ENCODE results near the gene SLC35C1. TPM values are rescaled to one million over a fixed set of nuclear protein-coding genes. Genes with fewer than 3 reads are reported as not detected.

SLC35C1 gene
- total and polyA plus RNA-seq, 2 of the 8 experiments (the other 6 are each of a cell fraction or from before 2014, with no cell fraction given) = 4.6 to 10.6 TPM

DNA sequence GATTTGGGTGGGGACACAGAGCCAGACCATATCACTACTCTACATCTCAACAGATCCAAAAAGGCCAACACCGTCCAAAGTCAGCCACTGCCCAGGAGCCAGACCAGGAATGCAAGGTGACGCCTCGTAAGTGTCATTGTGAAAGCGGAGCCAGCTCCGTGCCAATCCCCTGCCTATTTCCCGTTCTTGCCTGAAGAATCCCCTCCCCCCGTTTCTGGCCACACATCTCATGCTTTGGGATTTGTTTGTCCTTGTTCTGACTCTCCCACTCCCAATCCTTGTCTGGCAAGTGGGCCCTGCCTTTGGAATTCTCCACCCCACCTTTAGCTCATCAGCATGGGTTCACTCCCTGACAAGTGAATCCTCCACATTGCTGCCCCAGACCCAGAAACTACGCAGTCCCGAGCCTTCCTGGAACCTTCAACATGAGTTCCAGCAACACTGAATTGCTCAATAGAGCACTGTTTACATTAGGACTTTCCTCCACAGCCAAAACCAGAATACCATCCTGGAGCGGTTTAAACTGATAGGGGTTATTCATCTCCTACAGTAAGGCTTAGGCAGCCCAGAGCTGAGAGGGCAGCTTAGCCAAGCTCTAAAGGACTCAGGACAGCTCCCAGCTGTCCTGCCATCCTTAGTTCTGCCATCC lies 6.0 kb upstream of the SLC35C1 start (continued):
- TF ChIP-seq ATF2 (IDR thresholded peaks at IDR 0.05; ENCODE audit: low read length) (no peak), RNF2 (IDR thresholded peaks at IDR 0.05; ENCODE audit: borderline replicate concordance, low read depth, low read length, missing control alignments, poor library complexity, severe bottlenecking) (no peak), RBBP5 (IDR thresholded peaks at IDR 0.05; ENCODE audit: borderline replicate concordance, low read depth, low read length) (no peak), NANOG (IDR thresholded peaks at IDR 0.05; ENCODE audit: insufficient read depth, low read depth, low read length, poor library complexity, severe bottlenecking) (no peak), SP4 (IDR thresholded peaks at IDR 0.05; ENCODE audit: low read length) (no peak), MAX (IDR thresholded peaks at IDR 0.05) (no peak), CEBPB (IDR thresholded peaks at IDR 0.05; ENCODE audit: low read depth, low read length) (no peak), CTBP2 (IDR thresholded peaks at IDR 0.05; ENCODE audit: borderline replicate concordance, insufficient read depth, insufficient read length, low read length) (no peak)

Measured in H1 (cell line).